GM12878 (cell line): ENCODE measurements around the gene RNASE3. TPM values are rescaled to one million over a fixed set of nuclear protein-coding genes. Genes with fewer than 3 reads are reported as not detected.
"Not testable (repeated sequence)": the region's sequence is repeated elsewhere in the genome, so short reads cannot be mapped to it uniquely, and the experiment has no call there.

Experiments used
- ATAC-seq: fragments of 200-7000 bp; cut with Tn5 transposase; 3 replicates; pipeline ENCODE4 v1.9.1; 2020; ENCODE audit warnings: mild to moderate bottlenecking, moderate library complexity
- BruUV-seq: library from RNA; stranded (reverse); fragments of 400-500 nt; replicated peaks from 2 replicates; lab custom pipeline; 2021; lab: Mats Ljungman, UMichigan
- CTCF ChIA-PET: fragments of 300-600 bp; sonication (Branson Sonifier 250); formaldehyde crosslinking; extraction: SDS; loops from one replicate; lab custom pipeline; 2021; ENCODE audit warnings: inconsistent platforms; lab: Yijun Ruan, JAX
- POLR2A ChIA-PET: fragments of 350-600 bp; formaldehyde crosslinking; extraction: SDS; loops from one replicate; lab custom pipeline; 2021; ENCODE audit warnings: inconsistent platforms; lab: Charles Lee
- RAD21 ChIA-PET: fragments of 300-600 bp; sonication (Branson Sonifier 250); formaldehyde crosslinking; loops from one replicate; lab custom pipeline; 2023; ENCODE audit warnings: antibody characterized with exemption; ENCODE audit not compliant: unreplicated experiment; lab: Charles Lee
- SMC1A ChIA-PET: fragments of 300-600 bp; sonication (Branson Sonifier 250); formaldehyde crosslinking; loops from one replicate; lab custom pipeline; 2023; ENCODE audit not compliant: unreplicated experiment, uncharacterized antibody; lab: Charles Lee
- DNase-seq: peaks from one replicate; pipeline ENCODE4 v3.0.0-alpha.2; 2011; ENCODE audit warnings: low read depth, low spot score
- FAIRE-seq: peaks from 3 replicates; lab custom pipeline; 2011; peaks lifted over from hg19 to GRCh38; lab: Jason Lieb, UNC
- H2AFZ ChIP-seq: 2 replicates; pipeline ENCODE4 v1.6.0; 2011; ENCODE audit warnings: low read depth, low read length, control low read depth; ENCODE audit not compliant: control insufficient read depth
- H3K27ac ChIP-seq: 2 replicates; pipeline ENCODE4 v1.5.1; 2011; ENCODE audit warnings: control low read depth; ENCODE audit not compliant: control insufficient read depth, insufficient read depth
- H3K27me3 ChIP-seq, 2 experiments: replicated peaks in 1 of 2; 2 replicates each; pipeline versions ENCODE4 v1.6.0 to v1.6.1; 2011; ENCODE audit warnings: low read length in 1 of 2; ENCODE audit not compliant: control insufficient read depth in 2 of 2, insufficient read depth in 2 of 2
- H3K36me3 ChIP-seq, 2 experiments: 2 replicates each; pipeline ENCODE4 v1.5.1; 2011; ENCODE audit warnings: low read length in 1 of 2; ENCODE audit not compliant: control insufficient read depth in 2 of 2, insufficient read depth in 2 of 2
- H3K4me1 ChIP-seq: 2 replicates; pipeline ENCODE4 v1.6.1; 2011; ENCODE audit warnings: mild to moderate bottlenecking, low read length, moderate library complexity, mixed read lengths; ENCODE audit not compliant: control insufficient read depth, insufficient read depth
- H3K4me2 ChIP-seq: 2 replicates; pipeline ENCODE4 v1.6.0; 2011; ENCODE audit warnings: control low read depth; ENCODE audit not compliant: control insufficient read depth, insufficient read depth
- H3K4me3 ChIP-seq: fragments of 200-600 bp; sonication (generic); 2 replicates; pipeline ENCODE4 v1.5.1; 2016
- H3K79me2 ChIP-seq: 2 replicates; pipeline ENCODE4 v1.6.0; 2011; ENCODE audit warnings: low read length; ENCODE audit not compliant: control insufficient read depth, insufficient read depth
- H3K9ac ChIP-seq: 2 replicates; pipeline ENCODE4 v1.8.0; 2011; ENCODE audit warnings: low read length, control low read depth, mixed read lengths; ENCODE audit not compliant: control insufficient read depth, insufficient read depth
- H3K9me3 ChIP-seq: replicated peaks from 3 replicates; pipeline ENCODE4 v1.5.1; 2011; ENCODE audit warnings: mild to moderate bottlenecking, low read length; ENCODE audit not compliant: control insufficient read depth, insufficient read depth
- H4K20me1 ChIP-seq: 2 replicates; pipeline ENCODE4 v1.6.0; 2011; ENCODE audit not compliant: control insufficient read depth, insufficient read depth
- ETV6 ChIP-seq, 2 experiments: fragments of 450-650 bp in 1 of 2; IDR thresholded peaks in 1 of 2; conservative IDR thresholded peaks in 1 of 2; 2 replicates each; pipeline ENCODE4 v1.6.1; 2014; ENCODE audit warnings: antibody characterized with exemption in 1 of 2, borderline replicate concordance in 1 of 2, low read depth in 1 of 2, mild to moderate bottlenecking in 1 of 2, moderate library complexity in 1 of 2
- FOS ChIP-seq: IDR thresholded peaks from 3 replicates; pipeline ENCODE4 v1.6.1; 2011; ENCODE audit warnings: borderline replicate concordance; ENCODE audit not compliant: insufficient read length; ENCODE audit errors: extremely low read depth
- TARDBP ChIP-seq: IDR thresholded peaks from 2 replicates; pipeline ENCODE4 v1.6.1; 2016; ENCODE audit warnings: borderline replicate concordance
- WGBS: methylation state at CpG from one replicate; pipeline ENCODE4 v1.1.6; 2016; ENCODE audit warnings: low lambda C conversion rate; ENCODE audit not compliant: insufficient replicate concordance, insufficient coverage; ENCODE audit errors: missing lambda C conversion rate; 5-methylcytosine and 5-hydroxymethylcytosine counted together
- in situ Hi-C: fragments of 300-500 bp; cut with MboI; formaldehyde crosslinking; loops from 9 replicates; pipeline ENCODE4 v1.14.3; 2018; ENCODE audit warnings: mixed read lengths
- intact Hi-C: fragments of 100-400 bp; cut with micrococcal nuclease; formaldehyde crosslinking; loops from one replicate; pipeline ENCODE4 v1.14.2; 2022; ENCODE audit not compliant: unreplicated experiment
- polyA plus RNA-seq, 11 experiments: library from polyadenylated mRNA; depleted of rRNA in 4 of 11; unstranded in 6 of 11; stranded (reverse) in 5 of 11; fragments of >200 nt; fragmentation: Nextera tagmentation in 4 of 11; fragmentation: Illumina TruSeq in 1 of 11; extraction: Ambion mirVana in 4 of 11; extraction: Trizol in 1 of 11; gene quantifications; 1 replicate in 1 of 11; 2 replicates in 10 of 11; pipeline versions ENCODE4 v1.2.1 to v1.2.3, GENCODE V29; 2011 to 2016; ENCODE audit warnings: inconsistent platforms in 2 of 11, missing spikeins in 2 of 11, low read depth in 1 of 11
- total RNA-seq, 4 experiments: library from RNA; depleted of rRNA in 3 of 4; stranded (reverse); fragments of >200 nt in 3 of 4; fragmentation: Illumina TruSeq in 1 of 4; extraction: Trizol in 1 of 4; gene quantifications; 2 replicates each; pipeline versions ENCODE4 v1.2.1 to v1.2.3, GENCODE V29; 2013 to 2021

RNASE3 gene
- total and polyA plus RNA-seq, 10 of the 15 experiments (the other 5 are each of a cell fraction or from before 2014, with no cell fraction given): not detected

DNA sequence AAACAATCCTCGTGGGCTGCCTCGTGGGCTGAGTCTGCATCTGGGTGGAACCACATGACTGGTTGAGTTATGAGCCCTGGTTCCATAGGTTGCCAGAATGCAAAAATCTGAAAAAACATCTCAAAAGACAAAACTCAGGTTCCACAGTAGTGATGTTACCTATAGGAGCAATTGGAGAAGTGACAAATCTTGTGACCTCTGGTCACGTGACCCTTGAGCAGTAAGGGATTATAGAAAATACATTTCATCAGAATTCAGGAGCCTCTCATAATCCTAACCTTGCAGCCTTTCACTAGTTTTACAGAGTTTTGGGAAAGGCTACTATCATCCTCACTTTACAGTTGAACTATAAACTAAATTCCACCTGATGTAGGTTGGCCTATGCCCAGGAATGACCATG lies 12.5 kb upstream of the RNASE3 start (continued):
- TF ChIP-seq TARDBP (no peak), ETV6 (conservative IDR thresholded peaks at IDR 0.05 in 1 of 2, IDR thresholded peaks at IDR 0.05 in 1 of 2; ENCODE audit: borderline replicate concordance in 1 of 2, low read depth in 1 of 2) (no peak), FOS (no peak)

DNA sequence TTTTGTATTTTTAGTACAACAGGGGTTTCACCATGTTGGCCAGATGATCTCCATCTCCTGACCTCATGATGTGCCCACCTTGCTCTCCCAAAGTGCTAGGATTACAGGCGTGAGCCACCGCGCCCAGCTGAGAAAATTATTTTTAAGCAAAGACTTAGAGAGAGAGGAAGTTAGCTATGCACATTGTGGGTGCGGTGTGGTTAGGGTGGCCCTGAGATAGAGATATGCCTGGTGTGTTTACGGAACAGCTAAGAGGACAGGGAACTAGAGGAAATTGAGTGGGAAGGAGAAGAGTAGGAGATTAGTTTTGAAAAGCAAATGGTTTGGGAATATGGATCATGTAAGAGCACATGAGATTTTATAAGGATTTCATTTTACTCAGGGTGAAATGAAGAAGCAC lies 10.0 kb upstream of the RNASE3 start:
- H3K36me3 ChIP-seq, H3K9ac ChIP-seq, H3K4me1 ChIP-seq, H3K4me3 ChIP-seq, H3K27ac ChIP-seq, FAIRE-seq, H2AFZ ChIP-seq, DNase-seq, POLR2A ChIA-PET, H3K27me3 ChIP-seq, SMC1A ChIA-PET, in situ Hi-C loops, BruUV-seq, ATAC-seq, H3K9me3 ChIP-seq, H3K4me2 ChIP-seq, H3K79me2 ChIP-seq, H4K20me1 ChIP-seq, intact Hi-C loops, CTCF ChIA-PET, RAD21 ChIA-PET: not testable (repeated sequence)
- 26% methylated on average over 5 of the region's 5 CpGs for WGBS

GRCh38 chr14:20882787-20883186 lies 8.4 kb upstream of the RNASE3 start:
- POLR2A ChIA-PET, ATAC-seq: not testable (repeated sequence)

DNA sequence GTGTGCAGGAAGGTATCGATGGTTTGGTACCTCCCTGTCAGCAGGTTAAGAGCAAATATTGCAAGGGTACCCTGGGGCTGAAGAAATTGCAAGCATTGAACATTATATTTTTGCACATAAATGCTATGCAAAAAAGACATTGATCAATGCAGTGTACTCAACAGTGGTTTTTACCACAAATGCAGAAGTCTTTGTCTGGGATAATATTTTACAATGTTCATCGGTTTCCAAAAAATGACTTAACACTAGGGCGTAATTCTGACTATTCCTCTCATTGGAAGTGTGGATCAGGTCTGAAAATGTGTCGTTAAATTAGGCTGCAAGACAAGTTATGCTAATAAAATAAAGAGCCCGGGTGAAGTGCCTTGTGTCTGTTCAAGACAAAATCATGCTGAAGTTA lies 2.8 kb upstream of the RNASE3 start:
- H3K9ac ChIP-seq, SMC1A ChIA-PET, RAD21 ChIA-PET, H3K9me3 ChIP-seq, H3K27ac ChIP-seq, H2AFZ ChIP-seq, H3K27me3 ChIP-seq, H3K79me2 ChIP-seq, H3K4me1 ChIP-seq, H3K4me3 ChIP-seq, intact Hi-C loops, in situ Hi-C loops, H4K20me1 ChIP-seq, POLR2A ChIA-PET, DNase-seq, BruUV-seq, H3K4me2 ChIP-seq, FAIRE-seq, H3K36me3 ChIP-seq, ATAC-seq: not testable (repeated sequence)
- WGBS: 24% methylated on average over 5 of the region's 5 CpGs
- CTCF ChIA-PET: interaction anchor here (1.0 kb wide), 1 partner anchor 82 kb away, joined by 3 read pairs; no protein-coding TSS in a partner anchor

More at GRCh38 chr14:20882787-20883186, 8.4 kb upstream of the RNASE3 start:
- H3K36me3 ChIP-seq, H3K27me3 ChIP-seq, H3K4me1 ChIP-seq, H3K9me3 ChIP-seq, CTCF ChIA-PET, in situ Hi-C loops, DNase-seq, BruUV-seq, H3K27ac ChIP-seq, H3K9ac ChIP-seq, H3K4me2 ChIP-seq, intact Hi-C loops, H4K20me1 ChIP-seq, SMC1A ChIA-PET, RAD21 ChIA-PET, FAIRE-seq, H3K79me2 ChIP-seq, H2AFZ ChIP-seq, H3K4me3 ChIP-seq: not testable (repeated sequence)
- WGBS: no CpG with 5 or more reads among the region's 10 CpGs
